PC-9 (cell line): ENCODE measurements around the gene EXOC8. TPM values are rescaled to one million over a fixed set of nuclear protein-coding genes. Genes with fewer than 3 reads are reported as not detected.

Source experiments
- Bru-seq: library from RNA; stranded (reverse); fragments of 400-500 nt; gene quantifications from one replicate; lab custom pipeline; 2021; lab: Mats Ljungman, UMichigan
- BruChase-seq, 2 experiments: library from RNA; stranded (reverse); fragments of 400-500 nt; gene quantifications; one replicate each; lab custom pipeline; 2021; lab: Mats Ljungman, UMichigan
- BruUV-seq: library from RNA; stranded (reverse); fragments of 400-500 nt; replicated peaks from 2 replicates; lab custom pipeline; 2021; lab: Mats Ljungman, UMichigan
- CTCF ChIA-PET: fragments of 300-600 bp; sonication (Branson Sonifier 250); formaldehyde crosslinking; loops from one replicate; lab custom pipeline; 2022; ENCODE audit warnings: antibody characterized with exemption; lab: Charles Lee
- POLR2A ChIA-PET: fragments of 300-600 bp; sonication (Branson Sonifier 250); formaldehyde crosslinking; loops from one replicate; lab custom pipeline; 2022; ENCODE audit warnings: antibody characterized with exemption; ENCODE audit not compliant: unreplicated experiment; lab: Charles Lee
- DNase-seq, 2 experiments: peaks; one replicate each; pipeline versions ENCODE4 v3.0.0 to v3.0.0-alpha.2; 2015 to 2022; ENCODE audit warnings: mixed read lengths in 1 of 2
- H2AFZ ChIP-seq: fragments of 200-600 bp; sonication (generic); 2 replicates; pipeline ENCODE4 v1.8.1; 2017; ENCODE audit warnings: antibody characterized with exemption
- H3F3A ChIP-seq: fragments of 200-600 bp; sonication (generic); 2 replicates; pipeline ENCODE4 v1.8.1; 2017; ENCODE audit warnings: antibody characterized with exemption, mild to moderate bottlenecking, low read depth; ENCODE audit not compliant: insufficient read depth
- H3K27ac ChIP-seq: fragments of 200-600 bp; sonication (generic); 2 replicates; pipeline ENCODE4 v1.6.1; 2016; ENCODE audit warnings: mixed run types
- H3K27me3 ChIP-seq: fragments of 200-600 bp; sonication (generic); 2 replicates; pipeline ENCODE4 v1.6.1; 2016; ENCODE audit warnings: low read depth, mixed run types; ENCODE audit not compliant: insufficient read depth
- H3K36me3 ChIP-seq: fragments of 200-600 bp; sonication (generic); 2 replicates; pipeline ENCODE4 v1.6.1; 2016; ENCODE audit warnings: low read depth, mixed run types
- H3K4me1 ChIP-seq: fragments of 200-600 bp; sonication (generic); replicated peaks from 2 replicates; pipeline ENCODE4 v1.6.1; 2016; ENCODE audit warnings: mixed run types; ENCODE audit not compliant: insufficient read depth
- H3K4me2 ChIP-seq: fragments of 200-600 bp; sonication (generic); 2 replicates; pipeline ENCODE4 v1.6.1; 2017; ENCODE audit warnings: mixed run types
- H3K4me3 ChIP-seq: fragments of 200-600 bp; sonication (generic); 2 replicates; pipeline ENCODE4 v1.6.1; 2016; ENCODE audit warnings: mixed run types
- H3K79me2 ChIP-seq: fragments of 200-600 bp; sonication (generic); 2 replicates; pipeline ENCODE4 v1.6.1; 2017; ENCODE audit warnings: low read depth, mixed run types
- H3K9me2 ChIP-seq: fragments of 200-600 bp; sonication (generic); 2 replicates; pipeline ENCODE4 v1.8.1; 2017; ENCODE audit warnings: mild to moderate bottlenecking; ENCODE audit not compliant: insufficient read depth
- H3K9me3 ChIP-seq: fragments of 200-600 bp; sonication (generic); 2 replicates; pipeline ENCODE4 v1.8.1; 2016; ENCODE audit warnings: low read depth; ENCODE audit not compliant: insufficient read depth
- H4K20me1 ChIP-seq: fragments of 200-600 bp; sonication (generic); 2 replicates; pipeline ENCODE4 v1.8.1; 2017; ENCODE audit not compliant: insufficient read depth
- EZH2 ChIP-seq: fragments of 200-600 bp; sonication (generic); IDR thresholded peaks from 2 replicates; pipeline ENCODE4 v1.8.0; 2017; ENCODE audit warnings: antibody characterized with exemption, low read depth
- intact Hi-C: fragments of 100-400 bp; cut with micrococcal nuclease; formaldehyde crosslinking; loops from one replicate; pipeline ENCODE4 v1.10.0; 2022; ENCODE audit not compliant: unreplicated experiment
- long read RNA-seq: library from polyadenylated mRNA; stranded (forward); transcript quantifications from one replicate; pipeline ENCODE4 v2.0.0, GENCODE V29; 2022
- total RNA-seq: library from RNA; stranded (reverse); gene quantifications from 2 replicates; pipeline ENCODE4 v1.2.3, GENCODE V29; 2021
- TF ChIP-seq, protein P1 (sequence below): fragments of 200-600 bp; sonication (generic); conservative IDR thresholded peaks from 2 replicates; pipeline ENCODE4 v1.6.1; 2017; ENCODE audit warnings: mixed run types, antibody characterized with exemption, mild to moderate bottlenecking, moderate library complexity

Gene EXOC8, protein sequence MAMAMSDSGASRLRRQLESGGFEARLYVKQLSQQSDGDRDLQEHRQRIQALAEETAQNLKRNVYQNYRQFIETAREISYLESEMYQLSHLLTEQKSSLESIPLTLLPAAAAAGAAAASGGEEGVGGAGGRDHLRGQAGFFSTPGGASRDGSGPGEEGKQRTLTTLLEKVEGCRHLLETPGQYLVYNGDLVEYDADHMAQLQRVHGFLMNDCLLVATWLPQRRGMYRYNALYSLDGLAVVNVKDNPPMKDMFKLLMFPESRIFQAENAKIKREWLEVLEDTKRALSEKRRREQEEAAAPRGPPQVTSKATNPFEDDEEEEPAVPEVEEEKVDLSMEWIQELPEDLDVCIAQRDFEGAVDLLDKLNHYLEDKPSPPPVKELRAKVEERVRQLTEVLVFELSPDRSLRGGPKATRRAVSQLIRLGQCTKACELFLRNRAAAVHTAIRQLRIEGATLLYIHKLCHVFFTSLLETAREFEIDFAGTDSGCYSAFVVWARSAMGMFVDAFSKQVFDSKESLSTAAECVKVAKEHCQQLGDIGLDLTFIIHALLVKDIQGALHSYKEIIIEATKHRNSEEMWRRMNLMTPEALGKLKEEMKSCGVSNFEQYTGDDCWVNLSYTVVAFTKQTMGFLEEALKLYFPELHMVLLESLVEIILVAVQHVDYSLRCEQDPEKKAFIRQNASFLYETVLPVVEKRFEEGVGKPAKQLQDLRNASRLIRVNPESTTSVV
- 11.2 and 12.1 TPM in 2 replicates for total RNA-seq
- percentile 86 among the genes with signal in this experiment for Bru-seq, nascent RNA
- percentile 98 among the genes with signal in this experiment for BruChase-seq, experiment 1, labeled RNA remaining after a 2-hour chase
- percentile 88 among the genes with signal in this experiment for BruChase-seq, experiment 2, labeled RNA remaining after a 6-hour chase
- long read RNA-seq, full-length matches to known transcripts, result 11 of 11 reads
- long read RNA-seq, partial matches to known transcripts, result 0 of 11 reads
- long read RNA-seq, other reads (novel, unspliced or antisense), result 0 of 11 reads

DNA sequence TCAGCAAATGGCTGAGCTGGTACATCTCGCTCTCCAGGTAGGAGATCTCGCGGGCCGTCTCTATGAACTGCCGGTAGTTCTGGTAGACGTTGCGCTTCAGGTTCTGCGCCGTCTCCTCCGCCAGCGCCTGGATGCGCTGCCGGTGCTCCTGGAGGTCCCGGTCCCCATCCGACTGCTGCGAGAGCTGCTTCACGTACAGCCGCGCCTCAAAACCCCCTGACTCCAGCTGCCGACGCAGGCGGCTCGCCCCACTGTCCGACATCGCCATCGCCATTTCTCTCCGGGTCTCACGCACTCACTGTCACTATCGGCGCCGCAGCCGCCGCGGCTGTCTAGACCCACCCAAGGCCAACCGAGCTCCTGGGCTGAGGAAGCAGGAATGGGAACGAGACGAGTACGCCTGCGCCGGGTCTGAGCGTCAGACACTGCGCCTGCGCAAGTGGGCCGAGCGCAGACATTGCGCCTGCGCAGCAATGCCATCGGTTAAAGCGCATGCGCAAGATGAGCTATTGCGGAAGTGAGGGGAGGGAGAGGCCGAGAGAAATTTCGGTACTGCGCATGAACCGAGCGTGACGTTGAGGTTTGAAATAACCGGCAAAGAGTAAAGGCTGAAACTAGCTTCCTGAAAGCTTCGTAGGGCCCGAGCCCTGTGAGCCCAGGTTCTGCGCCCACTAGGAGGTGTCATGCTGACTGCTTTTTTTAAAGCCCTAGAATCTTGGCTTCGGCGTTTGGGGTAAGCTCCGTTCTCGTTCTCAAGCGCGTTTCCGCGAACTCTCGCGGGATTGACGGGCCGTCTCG is at the start of gene EXOC8:
TSS of gene EXOC8 (minus strand) at position 381 of the 798 bp plus-strand sequence. CDS start at position 274, 107 bp downstream.
- no TSS peak for BruUV-seq
- Histone ChIP-seq H3K79me2 (peaks cover 83% of the 10 kb centered on the region), H3K4me3 (peak within 1 kb of the TSS; percentile 72), H3K9me3 (no peaks in the 10 kb centered on the region), H3K4me1 (peaks cover 51% of the 10 kb centered on the region), H3K27ac (peak within 1 kb of the TSS; percentile 89), H3K9me2 (no peaks in the 10 kb centered on the region), H4K20me1 (peaks cover 39% of the 10 kb centered on the region), H3K36me3 (peaks cover 33% of the 10 kb centered on the region), H3F3A (no peaks in the 10 kb centered on the region), H3K27me3 (no peaks in the 10 kb centered on the region), H2AFZ (peak within 1 kb of the TSS; percentile 99), H3K4me2 (peak within 1 kb of the TSS; percentile 99)
- no peak for TF ChIP-seq EZH2
- TF ChIP-seq, protein P1, sequence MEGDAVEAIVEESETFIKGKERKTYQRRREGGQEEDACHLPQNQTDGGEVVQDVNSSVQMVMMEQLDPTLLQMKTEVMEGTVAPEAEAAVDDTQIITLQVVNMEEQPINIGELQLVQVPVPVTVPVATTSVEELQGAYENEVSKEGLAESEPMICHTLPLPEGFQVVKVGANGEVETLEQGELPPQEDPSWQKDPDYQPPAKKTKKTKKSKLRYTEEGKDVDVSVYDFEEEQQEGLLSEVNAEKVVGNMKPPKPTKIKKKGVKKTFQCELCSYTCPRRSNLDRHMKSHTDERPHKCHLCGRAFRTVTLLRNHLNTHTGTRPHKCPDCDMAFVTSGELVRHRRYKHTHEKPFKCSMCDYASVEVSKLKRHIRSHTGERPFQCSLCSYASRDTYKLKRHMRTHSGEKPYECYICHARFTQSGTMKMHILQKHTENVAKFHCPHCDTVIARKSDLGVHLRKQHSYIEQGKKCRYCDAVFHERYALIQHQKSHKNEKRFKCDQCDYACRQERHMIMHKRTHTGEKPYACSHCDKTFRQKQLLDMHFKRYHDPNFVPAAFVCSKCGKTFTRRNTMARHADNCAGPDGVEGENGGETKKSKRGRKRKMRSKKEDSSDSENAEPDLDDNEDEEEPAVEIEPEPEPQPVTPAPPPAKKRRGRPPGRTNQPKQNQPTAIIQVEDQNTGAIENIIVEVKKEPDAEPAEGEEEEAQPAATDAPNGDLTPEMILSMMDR, result no peak
- CTCF ChIA-PET, result no interaction called here
- POLR2A ChIA-PET, result interaction anchor here (0.5 to 0.9 kb wide), 13 partner anchors 84 to 1983 kb away, joined by 3 to 10 read pairs (median 4); partner anchors contain the start of gene EGLN1
- intact Hi-C loops, result loop anchor here (2.0 to 10.0 kb wide), 2 partner anchors 85 to 693 kb away; partner anchors contain the start of genes COG2 and EGLN1
- peak; percentile 92 to 98 for DNase-seq

DNA sequence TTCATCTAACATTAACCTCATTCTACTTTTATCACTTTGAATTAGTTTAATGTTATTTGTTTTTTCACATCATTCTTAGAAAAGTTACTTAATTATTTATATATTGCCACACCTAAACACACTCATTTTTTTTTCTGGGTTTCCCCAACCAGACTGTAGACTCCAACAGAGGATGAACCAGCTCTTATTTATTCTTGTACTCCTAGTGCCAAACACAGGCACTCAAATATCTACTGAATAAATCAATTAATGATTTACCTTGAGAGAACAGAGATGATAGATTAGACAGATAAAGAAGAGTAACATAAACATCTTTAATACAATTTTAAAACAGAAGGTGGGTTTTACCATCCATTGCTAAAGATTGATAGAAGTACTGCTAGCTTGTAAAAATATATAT is 48.8 kb upstream of the EXOC8 start:
- H3K4me2 ChIP-seq, result no peak overlapping the region

More for the DNA sequence above, 48.8 kb upstream of the EXOC8 start:
- BruUV-seq, result no TSS peak
- TF ChIP-seq, protein P1, result no peak
- no peak for TF ChIP-seq EZH2
- intact Hi-C loops, result no loop called here
- Histone ChIP-seq H3K27ac (no peak overlapping the region), H3K36me3 (no peaks in the 10 kb centered on the region), H3K27me3 (no peaks in the 10 kb centered on the region), H3K79me2 (peaks cover 60% of the 10 kb centered on the region), H4K20me1 (no peaks in the 10 kb centered on the region), H3K9me2 (no peaks in the 10 kb centered on the region), H3F3A (no peaks in the 10 kb centered on the region), H3K9me3 (no peaks in the 10 kb centered on the region), H3K4me3 (no peak overlapping the region), H2AFZ (no peak overlapping the region), H3K4me1 (peaks cover 37% of the 10 kb centered on the region)
- ChIA-PET POLR2A (no interaction called here), CTCF (no interaction called here)
- no peak for DNase-seq
